Astrocyte (in vitro differentiated cells and primary cell): ENCODE measurements around the gene LTBP2. TPM values are rescaled to one million over a fixed set of nuclear protein-coding genes. Genes with fewer than 3 reads are reported as not detected.
A peak's percentile ranks its signal among the peaks of the same experiment; 100 is the strongest.

Experiments used
- DNase-seq: peaks from one replicate; pipeline ENCODE4 v3.0.0-alpha.2; 2010; ENCODE audit warnings: low read depth
- FAIRE-seq: peaks from 2 replicates; lab custom pipeline; 2011; peaks lifted over from hg19 to GRCh38; lab: Jason Lieb, UNC
- H2AFZ ChIP-seq: 2 replicates; pipeline ENCODE4 v1.6.0; 2012; ENCODE audit warnings: low read depth, low read length, inconsistent platforms
- H3K27ac ChIP-seq: 2 replicates; pipeline ENCODE4 v1.5.1; 2011; ENCODE audit warnings: low read depth, low read length, inconsistent platforms
- H3K27me3 ChIP-seq: 2 replicates; pipeline ENCODE4 v1.6.0; 2011; ENCODE audit warnings: low read length, inconsistent platforms; ENCODE audit not compliant: insufficient read depth
- H3K36me3 ChIP-seq: 2 replicates; pipeline ENCODE4 v1.5.1; 2011; ENCODE audit warnings: low read length, inconsistent platforms; ENCODE audit not compliant: insufficient read depth
- H3K4me1 ChIP-seq: 2 replicates; pipeline ENCODE4 v1.5.1; 2011; ENCODE audit warnings: low read length, inconsistent platforms; ENCODE audit not compliant: insufficient read depth
- H3K4me2 ChIP-seq: 2 replicates; pipeline ENCODE4 v1.6.0; 2012; ENCODE audit warnings: low read length, inconsistent platforms
- H3K4me3 ChIP-seq: 2 replicates; pipeline ENCODE4 v1.5.1; 2011; ENCODE audit warnings: low read depth, mild to moderate bottlenecking, low read length, inconsistent platforms; ENCODE audit not compliant: insufficient read depth
- H3K79me2 ChIP-seq: 2 replicates; pipeline ENCODE4 v1.6.0; 2012; ENCODE audit warnings: mild to moderate bottlenecking, low read length, inconsistent platforms; ENCODE audit not compliant: insufficient read depth
- H3K9ac ChIP-seq: 2 replicates; pipeline ENCODE4 v1.6.0; 2012; ENCODE audit warnings: mild to moderate bottlenecking, low read length, inconsistent platforms
- H3K9me3 ChIP-seq: 2 replicates; pipeline ENCODE4 v1.5.1; 2012; ENCODE audit warnings: low read depth, mild to moderate bottlenecking, low read length, inconsistent platforms; ENCODE audit not compliant: insufficient read depth
- H4K20me1 ChIP-seq: 2 replicates; pipeline ENCODE4 v1.6.0; 2012; ENCODE audit warnings: low read length, inconsistent platforms; ENCODE audit not compliant: insufficient read depth
- H3K27ac Mint-ChIP-seq: one replicate; pipeline ENCODE4 v1.8.0; 2021; ENCODE audit warnings: mild to moderate bottlenecking, mixed read lengths; ENCODE audit not compliant: unreplicated experiment
- H3K27me3 Mint-ChIP-seq: one replicate; pipeline ENCODE4 v1.8.0; 2021; ENCODE audit warnings: low read depth, mixed read lengths; ENCODE audit not compliant: unreplicated experiment
- H3K36me3 Mint-ChIP-seq: one replicate; pipeline ENCODE4 v1.8.0; 2021; ENCODE audit warnings: low read depth, mixed read lengths; ENCODE audit not compliant: unreplicated experiment
- H3K4me1 Mint-ChIP-seq: one replicate; pipeline ENCODE4 v1.8.0; 2021; ENCODE audit warnings: low read depth, mixed read lengths; ENCODE audit not compliant: unreplicated experiment
- H3K4me3 Mint-ChIP-seq: one replicate; pipeline ENCODE4 v1.8.0; 2021; ENCODE audit warnings: mild to moderate bottlenecking, moderate library complexity, mixed read lengths; ENCODE audit not compliant: unreplicated experiment
- H3K9me3 Mint-ChIP-seq: one replicate; pipeline ENCODE4 v1.8.0; 2021; ENCODE audit warnings: mild to moderate bottlenecking, mixed read lengths; ENCODE audit not compliant: unreplicated experiment
- EZH2 ChIP-seq: IDR thresholded peaks from 2 replicates; pipeline ENCODE4 v1.6.1; 2012; ENCODE audit warnings: mild to moderate bottlenecking, low read length, inconsistent platforms; ENCODE audit not compliant: insufficient read depth
- total RNA-seq: library from RNA; stranded (reverse); gene quantifications from 2 replicates; pipeline ENCODE4 v1.2.1, GENCODE V29; 2021
- TF ChIP-seq, protein P1 (sequence below): IDR thresholded peaks from 2 replicates; pipeline ENCODE4 v1.5.1; 2011; ENCODE audit warnings: low read depth, mild to moderate bottlenecking, inconsistent platforms, low read length, moderate library complexity; ENCODE audit not compliant: insufficient read depth

Gene LTBP2
- total RNA-seq, 1 donor from 2014 or later = 162 TPM

GRCh38 chr14:74575507-74575906 is 36.5 kb downstream of the LTBP2 start:
- H3K79me2 ChIP-seq = peaks cover 53% of the 10 kb centered on the region
- peaks cover 56% of the 10 kb centered on the region for H3K4me1 ChIP-seq
- H4K20me1 ChIP-seq = no peaks in the 10 kb centered on the region
- peaks cover 21% of the 10 kb centered on the region for H3K36me3 Mint-ChIP-seq
- H3K27me3 Mint-ChIP-seq = no peaks in the 10 kb centered on the region
- no peak overlapping the region for H3K4me3 ChIP-seq
- H3K4me1 Mint-ChIP-seq = peaks cover 67% of the 10 kb centered on the region
- H3K9ac ChIP-seq = no peak overlapping the region
- no peak for TF ChIP-seq EZH2
- TF ChIP-seq, protein P1, sequence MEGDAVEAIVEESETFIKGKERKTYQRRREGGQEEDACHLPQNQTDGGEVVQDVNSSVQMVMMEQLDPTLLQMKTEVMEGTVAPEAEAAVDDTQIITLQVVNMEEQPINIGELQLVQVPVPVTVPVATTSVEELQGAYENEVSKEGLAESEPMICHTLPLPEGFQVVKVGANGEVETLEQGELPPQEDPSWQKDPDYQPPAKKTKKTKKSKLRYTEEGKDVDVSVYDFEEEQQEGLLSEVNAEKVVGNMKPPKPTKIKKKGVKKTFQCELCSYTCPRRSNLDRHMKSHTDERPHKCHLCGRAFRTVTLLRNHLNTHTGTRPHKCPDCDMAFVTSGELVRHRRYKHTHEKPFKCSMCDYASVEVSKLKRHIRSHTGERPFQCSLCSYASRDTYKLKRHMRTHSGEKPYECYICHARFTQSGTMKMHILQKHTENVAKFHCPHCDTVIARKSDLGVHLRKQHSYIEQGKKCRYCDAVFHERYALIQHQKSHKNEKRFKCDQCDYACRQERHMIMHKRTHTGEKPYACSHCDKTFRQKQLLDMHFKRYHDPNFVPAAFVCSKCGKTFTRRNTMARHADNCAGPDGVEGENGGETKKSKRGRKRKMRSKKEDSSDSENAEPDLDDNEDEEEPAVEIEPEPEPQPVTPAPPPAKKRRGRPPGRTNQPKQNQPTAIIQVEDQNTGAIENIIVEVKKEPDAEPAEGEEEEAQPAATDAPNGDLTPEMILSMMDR = no peak
- H3K27ac Mint-ChIP-seq = no peak overlapping the region
- H3K27ac ChIP-seq = no peak overlapping the region
- no peaks in the 10 kb centered on the region for H3K9me3 ChIP-seq
- FAIRE-seq (no peak), DNase-seq (no peak)
- H3K36me3 ChIP-seq = no peaks in the 10 kb centered on the region
- H3K27me3 ChIP-seq = no peaks in the 10 kb centered on the region
- no peak overlapping the region for H2AFZ ChIP-seq
- H3K4me3 Mint-ChIP-seq = no peak overlapping the region
- H3K4me2 ChIP-seq = no peak overlapping the region
- peaks cover 4% of the 10 kb centered on the region for H3K9me3 Mint-ChIP-seq

DNA sequence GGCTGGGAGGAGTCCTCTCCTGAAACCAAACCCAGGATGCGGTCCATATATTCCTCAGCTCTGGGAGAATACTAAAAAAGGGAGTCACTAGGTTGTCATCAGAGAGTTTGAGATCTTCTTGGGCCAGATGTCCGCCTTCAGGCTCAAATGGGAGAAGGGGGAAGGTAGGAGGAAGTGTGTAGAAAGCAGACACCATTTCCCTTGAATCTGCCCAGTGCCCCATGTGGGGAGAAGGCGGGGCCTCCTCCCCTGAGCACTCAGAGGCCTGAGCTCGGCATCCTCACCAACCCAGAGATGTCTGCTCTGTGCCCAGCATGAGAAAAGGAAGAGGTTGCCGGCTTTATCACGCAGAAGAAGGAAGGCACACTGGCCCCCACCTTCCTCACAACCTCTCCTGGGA is 37.3 kb downstream of the LTBP2 start:
- H3K4me3 Mint-ChIP-seq = no peak overlapping the region
- TF ChIP-seq EZH2 = no peak
- TF ChIP-seq, protein P1 = no peak
- no peak for DNase-seq
- Histone ChIP-seq H2AFZ (no peak overlapping the region), H4K20me1 (no peaks in the 10 kb centered on the region), H3K27ac (peak overlapping the region; percentile 99), H3K9ac (peak overlapping the region; percentile 91), H3K4me1 (peaks cover 56% of the 10 kb centered on the region), H3K36me3 (no peaks in the 10 kb centered on the region), H3K27me3 (no peaks in the 10 kb centered on the region), H3K4me3 (no peak overlapping the region), H3K9me3 (no peaks in the 10 kb centered on the region), H3K4me2 (peak overlapping the region; percentile 83), H3K79me2 (peaks cover 61% of the 10 kb centered on the region)
- no peaks in the 10 kb centered on the region for H3K9me3 Mint-ChIP-seq
- no peak for FAIRE-seq
- peaks cover 69% of the 10 kb centered on the region for H3K4me1 Mint-ChIP-seq
- H3K27me3 Mint-ChIP-seq = no peaks in the 10 kb centered on the region
- peaks cover 15% of the 10 kb centered on the region for H3K36me3 Mint-ChIP-seq
- peak overlapping the region; percentile 100 for H3K27ac Mint-ChIP-seq

- Histone ChIP-seq H3K27me3 (no peaks in the 10 kb centered on the region), H3K9me3 (no peaks in the 10 kb centered on the region), H3K27ac (peak overlapping the region; percentile 99), H3K9ac (peak overlapping the region; percentile 91), H3K4me2 (peak overlapping the region; percentile 83), H3K4me1 (peaks cover 56% of the 10 kb centered on the region), H3K36me3 (no peaks in the 10 kb centered on the region), H4K20me1 (no peaks in the 10 kb centered on the region), H2AFZ (no peak overlapping the region), H3K4me3 (no peak overlapping the region), H3K79me2 (peaks cover 61% of the 10 kb centered on the region)
- no peaks in the 10 kb centered on the region for H3K27me3 Mint-ChIP-seq
- H3K9me3 Mint-ChIP-seq = no peaks in the 10 kb centered on the region
- H3K27ac Mint-ChIP-seq = peak overlapping the region; percentile 100
- no peak for TF ChIP-seq EZH2
- TF ChIP-seq, protein P1 = no peak
- peaks cover 14% of the 10 kb centered on the region for H3K36me3 Mint-ChIP-seq
- H3K4me3 Mint-ChIP-seq = peak overlapping the region; percentile 17
- no peak for FAIRE-seq
- H3K4me1 Mint-ChIP-seq = peaks cover 68% of the 10 kb centered on the region
- DNase-seq = peak; percentile 81
Observed at GRCh38 chr14:74574090-74574433, 38.0 kb downstream of the LTBP2 start.
